ENCODE measurements around the gene TTC3. TPM values are rescaled to one million over a fixed set of nuclear protein-coding genes. Genes with fewer than 3 reads are reported as not detected.

TTC3 gene
- total RNA-seq, 3 donors from 2014 or later: 179 to 269 (median 249) TPM

DNA sequence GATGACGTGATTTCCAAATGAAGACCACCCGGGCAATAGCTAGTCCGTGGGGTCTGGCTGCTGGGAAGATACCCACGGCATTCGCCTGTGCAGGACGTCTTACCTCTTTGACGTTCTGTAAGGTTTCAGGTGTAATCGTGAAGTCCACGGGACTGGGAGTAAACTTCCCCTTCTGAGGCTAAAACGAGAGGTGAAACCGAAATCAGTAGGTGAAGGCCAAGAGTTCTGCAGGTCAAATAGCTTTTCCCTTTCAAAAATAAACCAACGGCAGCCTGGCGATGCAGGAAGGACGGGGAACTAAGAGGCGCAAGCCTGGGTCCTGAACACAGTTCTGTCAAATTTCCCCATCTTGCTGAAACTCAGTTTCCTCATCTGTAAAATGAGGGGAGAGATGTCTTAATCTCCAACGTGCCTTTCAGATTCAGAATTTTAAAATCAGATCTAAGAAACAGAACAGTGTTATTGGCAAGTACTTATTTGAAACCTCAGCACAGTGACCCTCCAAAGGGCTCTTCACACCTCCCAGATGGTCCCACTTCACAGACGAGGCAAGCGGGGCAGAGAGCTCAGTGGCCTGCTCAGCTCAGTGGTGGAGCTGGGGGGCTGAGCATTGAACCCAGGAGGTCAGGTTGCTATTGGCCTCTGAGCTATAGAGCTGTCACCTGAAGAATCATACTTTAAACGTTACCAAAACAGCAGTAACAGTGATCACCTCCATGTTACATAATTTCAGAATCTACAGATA lies 159.4 kb downstream of the TTC3 start:
- Histone ChIP-seq H3K9me3 (no peaks in the 10 kb centered on the region), H3K27ac (no peak overlapping the region), H3K4me3 (no peak overlapping the region), H3K36me3 (peaks cover 6% of the 10 kb centered on the region), H3K27me3 (no peaks in the 10 kb centered on the region), H3K4me1 (no peaks in the 10 kb centered on the region)
- intact Hi-C loops (cut with DNase I; ENCODE audit: low total_unique reads): no loop called here
- no peak for TF ChIP-seq POLR2A (IDR thresholded peaks at IDR 0.05)
- TF ChIP-seq, protein P1, sequence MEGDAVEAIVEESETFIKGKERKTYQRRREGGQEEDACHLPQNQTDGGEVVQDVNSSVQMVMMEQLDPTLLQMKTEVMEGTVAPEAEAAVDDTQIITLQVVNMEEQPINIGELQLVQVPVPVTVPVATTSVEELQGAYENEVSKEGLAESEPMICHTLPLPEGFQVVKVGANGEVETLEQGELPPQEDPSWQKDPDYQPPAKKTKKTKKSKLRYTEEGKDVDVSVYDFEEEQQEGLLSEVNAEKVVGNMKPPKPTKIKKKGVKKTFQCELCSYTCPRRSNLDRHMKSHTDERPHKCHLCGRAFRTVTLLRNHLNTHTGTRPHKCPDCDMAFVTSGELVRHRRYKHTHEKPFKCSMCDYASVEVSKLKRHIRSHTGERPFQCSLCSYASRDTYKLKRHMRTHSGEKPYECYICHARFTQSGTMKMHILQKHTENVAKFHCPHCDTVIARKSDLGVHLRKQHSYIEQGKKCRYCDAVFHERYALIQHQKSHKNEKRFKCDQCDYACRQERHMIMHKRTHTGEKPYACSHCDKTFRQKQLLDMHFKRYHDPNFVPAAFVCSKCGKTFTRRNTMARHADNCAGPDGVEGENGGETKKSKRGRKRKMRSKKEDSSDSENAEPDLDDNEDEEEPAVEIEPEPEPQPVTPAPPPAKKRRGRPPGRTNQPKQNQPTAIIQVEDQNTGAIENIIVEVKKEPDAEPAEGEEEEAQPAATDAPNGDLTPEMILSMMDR (IDR thresholded peaks at IDR 0.05): no peak
- TF ChIP-seq POLR2AphosphoS5 (IDR thresholded peaks at IDR 0.05): no peak
- DNase-seq (ENCODE audit: low spot score in 2 of 2): no peak

DNA sequence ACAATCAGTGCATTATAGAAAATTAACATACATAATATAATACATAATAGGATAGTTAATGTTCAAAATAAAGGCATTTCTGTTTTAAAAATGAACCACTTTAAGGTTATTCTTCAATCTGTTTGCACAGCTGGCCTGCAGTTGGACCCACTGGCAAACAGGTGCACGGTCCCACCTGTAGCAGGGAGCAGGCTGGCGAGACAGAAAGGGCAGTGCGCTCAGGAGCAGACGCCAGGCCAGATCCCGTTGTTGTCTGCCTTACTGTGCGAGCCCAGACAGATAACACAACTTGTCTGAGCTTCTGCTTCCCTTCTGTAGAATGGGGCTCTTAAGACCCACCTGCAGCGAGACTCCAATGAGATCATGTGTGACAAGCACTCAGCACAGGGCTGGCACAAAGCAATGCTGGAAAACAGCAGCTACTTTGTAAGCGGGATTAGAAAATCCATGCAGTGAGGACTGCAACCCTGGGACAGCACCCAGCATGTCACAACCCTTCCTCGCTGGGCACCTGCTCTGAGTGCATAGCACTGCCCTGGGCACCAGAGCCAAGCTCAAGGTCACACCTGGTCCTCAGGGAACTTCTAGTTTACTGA lies 160.6 kb downstream of the TTC3 start:
- H3K27me3 ChIP-seq: no peaks in the 10 kb centered on the region
- TF ChIP-seq POLR2AphosphoS5 (IDR thresholded peaks at IDR 0.05) (no peak), POLR2A (IDR thresholded peaks at IDR 0.05) (no peak)
- TF ChIP-seq, protein P1 (IDR thresholded peaks at IDR 0.05): no peak
- H3K4me3 ChIP-seq: no peak overlapping the region
- intact Hi-C loops (cut with DNase I; ENCODE audit: low total_unique reads): no loop called here
- H3K9me3 ChIP-seq: no peaks in the 10 kb centered on the region
- no peak overlapping the region for H3K27ac ChIP-seq
- no peak for DNase-seq (ENCODE audit: low spot score in 2 of 2)
- H3K36me3 ChIP-seq: no peaks in the 10 kb centered on the region
- H3K4me1 ChIP-seq: no peaks in the 10 kb centered on the region

DNA sequence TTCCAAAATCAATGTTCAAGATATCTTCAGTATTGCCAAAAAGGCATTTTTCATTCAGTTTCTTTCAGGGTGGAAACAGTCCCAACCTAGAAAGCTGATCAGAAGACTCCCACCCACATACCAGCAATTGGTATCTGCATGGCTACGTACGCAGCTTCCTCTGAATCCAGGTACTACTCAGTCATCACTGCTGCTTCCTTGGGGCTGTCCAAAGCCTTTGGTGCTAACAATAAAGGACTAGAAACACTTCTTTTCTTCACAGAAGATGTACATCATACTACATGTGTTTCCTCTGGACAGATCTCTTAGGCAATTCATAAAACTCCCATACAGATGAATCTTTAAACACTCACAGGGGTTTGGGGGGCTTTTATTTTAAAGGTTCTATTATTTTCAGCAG lies 164.3 kb downstream of the TTC3 start:
- H3K36me3 ChIP-seq: no peaks in the 10 kb centered on the region
- H3K27me3 ChIP-seq: no peaks in the 10 kb centered on the region
- no peaks in the 10 kb centered on the region for H3K4me1 ChIP-seq
- no peak overlapping the region for H3K27ac ChIP-seq
- H3K4me3 ChIP-seq: no peak overlapping the region
- no peaks in the 10 kb centered on the region for H3K9me3 ChIP-seq
- TF ChIP-seq POLR2A (IDR thresholded peaks at IDR 0.05): no peak
- TF ChIP-seq POLR2AphosphoS5 (IDR thresholded peaks at IDR 0.05): no peak
- TF ChIP-seq, protein P1 (IDR thresholded peaks at IDR 0.05): no peak
- intact Hi-C loops (cut with DNase I; ENCODE audit: low total_unique reads): no loop called here
- no peak for DNase-seq (ENCODE audit: low spot score in 2 of 2)

DNA sequence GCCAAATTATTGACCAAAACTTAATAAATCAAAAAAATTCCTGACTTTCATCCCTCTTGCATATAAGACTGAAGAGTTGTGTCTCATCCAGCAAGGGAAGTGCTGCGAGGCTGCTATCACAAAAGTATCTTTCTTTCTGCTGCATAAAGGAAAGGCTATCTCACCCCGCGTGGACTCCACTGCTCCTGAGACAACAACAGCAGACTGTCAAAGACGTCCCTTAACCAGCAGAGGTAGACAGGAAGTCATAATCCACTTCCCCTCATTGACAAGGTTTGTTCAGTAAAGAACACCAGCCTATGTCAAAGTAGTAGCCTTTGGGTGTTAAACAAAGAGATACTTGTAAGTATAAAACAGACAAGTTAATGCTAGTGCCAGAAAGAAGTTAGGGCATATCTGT lies 164.7 kb downstream of the TTC3 start:
- Histone ChIP-seq H3K4me3 (no peak overlapping the region), H3K27me3 (no peaks in the 10 kb centered on the region), H3K4me1 (no peaks in the 10 kb centered on the region), H3K36me3 (no peaks in the 10 kb centered on the region), H3K9me3 (no peaks in the 10 kb centered on the region), H3K27ac (no peak overlapping the region)
- no peak for DNase-seq (ENCODE audit: low spot score in 2 of 2)
- intact Hi-C loops (cut with DNase I; ENCODE audit: low total_unique reads): no loop called here
- TF ChIP-seq, protein P1 (IDR thresholded peaks at IDR 0.05): no peak
- no peak for TF ChIP-seq POLR2A (IDR thresholded peaks at IDR 0.05)
- no peak for TF ChIP-seq POLR2AphosphoS5 (IDR thresholded peaks at IDR 0.05)

DNA sequence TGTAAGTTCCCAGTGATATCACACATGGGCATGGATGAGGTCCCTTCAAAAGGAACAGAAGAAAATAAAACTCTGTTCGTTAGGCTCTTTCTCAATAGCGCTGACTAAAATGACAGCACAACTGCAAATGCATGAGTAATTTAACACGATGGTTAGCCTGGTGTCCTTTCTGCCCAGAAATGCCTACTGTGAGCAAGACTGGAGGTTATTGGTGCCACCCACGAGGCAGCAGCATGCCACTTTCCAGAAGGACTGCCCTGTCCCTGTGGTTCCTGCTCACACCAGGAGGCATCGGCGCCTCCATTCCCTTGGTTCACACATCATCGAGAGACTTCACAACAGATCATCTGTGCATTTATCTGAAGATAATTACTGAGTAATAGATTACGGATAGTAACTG lies 167.9 kb downstream of the TTC3 start:
- intact Hi-C loops (cut with DNase I; ENCODE audit: low total_unique reads): no loop called here
- Histone ChIP-seq H3K9me3 (no peaks in the 10 kb centered on the region), H3K27me3 (no peaks in the 10 kb centered on the region), H3K36me3 (no peaks in the 10 kb centered on the region), H3K27ac (no peak overlapping the region), H3K4me1 (no peaks in the 10 kb centered on the region), H3K4me3 (no peak overlapping the region)
- no peak for DNase-seq (ENCODE audit: low spot score in 2 of 2)
- TF ChIP-seq, protein P1 (IDR thresholded peaks at IDR 0.05): no peak
